ES-I3 (cell line): Measurements from ENCODE around the gene NUCKS1.

Source experiments
- H3K36me3 ChIP-seq: 2 replicates; pipeline ENCODE4 v1.6.1; 2013; ENCODE audit warnings: mild to moderate bottlenecking, low read length, control low read depth, moderate library complexity; ENCODE audit not compliant: insufficient read depth
- H3K4me1 ChIP-seq: 2 replicates; pipeline ENCODE4 v1.6.1; 2013; ENCODE audit warnings: mild to moderate bottlenecking, control low read depth, low read length; ENCODE audit not compliant: insufficient read depth
- H3K9ac ChIP-seq: 2 replicates; pipeline ENCODE4 v1.6.1; 2013; ENCODE audit warnings: low read depth, mild to moderate bottlenecking, low read length, moderate library complexity
- H3K9me3 ChIP-seq: 2 replicates; pipeline ENCODE4 v1.6.1; 2013; ENCODE audit warnings: mild to moderate bottlenecking, low read length, moderate library complexity; ENCODE audit not compliant: control insufficient read depth, insufficient read depth

Gene NUCKS1

GRCh38 chr1:205750138-205751035 lies at the start of gene NUCKS1:
Gene NUCKS1, minus strand, starts transcription at chr1:205750182. Its CDS starts 209 bp downstream, at chr1:205749973.
- Histone ChIP-seq H3K36me3 (no peaks in the 10 kb centered on the region), H3K9me3 (no peaks in the 10 kb centered on the region), H3K9ac (peak within 1 kb of the TSS; percentile 76), H3K4me1 (peaks cover 14% of the 10 kb centered on the region)

GRCh38 chr1:205798577-205798976 lies 48.6 kb upstream of the NUCKS1 start:
- peaks cover 13% of the 10 kb centered on the region; the same call in 1 of the 2 replicates for H3K36me3 ChIP-seq

GRCh38 chr1:205797168-205797567 lies 47.2 kb upstream of the NUCKS1 start:
- Histone ChIP-seq H3K9ac (no peak overlapping the region), H3K9me3 (no peaks in the 10 kb centered on the region), H3K36me3 (peaks cover 13% of the 10 kb centered on the region; the same call in 1 of the 2 replicates)

More at GRCh38 chr1:205798577-205798976, 48.6 kb upstream of the NUCKS1 start:
- no peak overlapping the region for H3K9ac ChIP-seq
- no peaks in the 10 kb centered on the region for H3K4me1 ChIP-seq
- H3K9me3 ChIP-seq = no peaks in the 10 kb centered on the region

GRCh38 chr1:205794011-205794730 lies 44.2 kb upstream of the NUCKS1 start:
- peaks cover 18% of the 10 kb centered on the region for H3K36me3 ChIP-seq
- H3K4me1 ChIP-seq = 0 out of 2 replicates have a peak, but pooled peaks cover 3% of the 10 kb centered on the region
- H3K9ac ChIP-seq = no peak overlapping the region
- no peaks in the 10 kb centered on the region for H3K9me3 ChIP-seq

More at GRCh38 chr1:205797168-205797567, 47.2 kb upstream of the NUCKS1 start:
- H3K4me1 ChIP-seq = 0 out of 2 replicates have a peak, but pooled peaks cover 3% of the 10 kb centered on the region

- Histone ChIP-seq H3K9ac (no peak overlapping the region), H3K9me3 (no peaks in the 10 kb centered on the region), H3K4me1 (0 out of 2 replicates have a peak, but pooled peaks cover 3% of the 10 kb centered on the region), H3K36me3 (peaks cover 15% of the 10 kb centered on the region)
These were observed 43.1 kb upstream of the NUCKS1 start for GRCh38 chr1:205792961-205793673.

- 0 out of 2 replicates have a peak, but pooled peaks cover 3% of the 10 kb centered on the region for H3K4me1 ChIP-seq
- H3K9me3 ChIP-seq = no peaks in the 10 kb centered on the region
- peaks cover 13% of the 10 kb centered on the region for H3K36me3 ChIP-seq
- H3K9ac ChIP-seq = no peak overlapping the region
These were observed 42.5 kb upstream of the NUCKS1 start for GRCh38 chr1:205792481-205792881.

- Histone ChIP-seq H3K9ac (no peak overlapping the region), H3K36me3 (peaks cover 6% of the 10 kb centered on the region), H3K9me3 (no peaks in the 10 kb centered on the region), H3K4me1 (0 out of 2 replicates have a peak, but pooled peaks cover 3% of the 10 kb centered on the region)
These were observed 41.7 kb upstream of the NUCKS1 start for GRCh38 chr1:205791568-205792180.

GRCh38 chr1:205787287-205787916 lies 37.4 kb upstream of the NUCKS1 start:
- Histone ChIP-seq H3K4me1 (no peaks in the 10 kb centered on the region), H3K36me3 (peaks cover 5% of the 10 kb centered on the region; the same call in 1 of the 2 replicates), H3K9ac (no peak overlapping the region), H3K9me3 (no peaks in the 10 kb centered on the region)

GRCh38 chr1:205786601-205787000 lies 36.6 kb upstream of the NUCKS1 start:
- Histone ChIP-seq H3K36me3 (peaks cover 5% of the 10 kb centered on the region; the same call in 1 of the 2 replicates), H3K9ac (no peak overlapping the region), H3K4me1 (no peaks in the 10 kb centered on the region), H3K9me3 (no peaks in the 10 kb centered on the region)

GRCh38 chr1:205785446-205785845 lies 35.5 kb upstream of the NUCKS1 start:
- no peaks in the 10 kb centered on the region for H3K36me3 ChIP-seq
- no peaks in the 10 kb centered on the region for H3K4me1 ChIP-seq
- no peak overlapping the region for H3K9ac ChIP-seq
- H3K9me3 ChIP-seq = no peaks in the 10 kb centered on the region

GRCh38 chr1:205783904-205784303 lies 33.9 kb upstream of the NUCKS1 start:
- H3K36me3 ChIP-seq = no peaks in the 10 kb centered on the region
- H3K4me1 ChIP-seq = no peaks in the 10 kb centered on the region
- H3K9me3 ChIP-seq = no peaks in the 10 kb centered on the region
- H3K9ac ChIP-seq = no peak overlapping the region

- H3K4me1 ChIP-seq = no peaks in the 10 kb centered on the region
- H3K36me3 ChIP-seq = no peaks in the 10 kb centered on the region
- H3K9me3 ChIP-seq = no peaks in the 10 kb centered on the region
- no peak overlapping the region for H3K9ac ChIP-seq
These were observed 33.4 kb upstream of the NUCKS1 start for GRCh38 chr1:205783433-205783795.

- H3K9ac ChIP-seq = no peak overlapping the region
- H3K9me3 ChIP-seq = no peaks in the 10 kb centered on the region
- no peaks in the 10 kb centered on the region for H3K4me1 ChIP-seq
- H3K36me3 ChIP-seq = no peaks in the 10 kb centered on the region
These were observed 32.8 kb upstream of the NUCKS1 start for GRCh38 chr1:205782627-205783432.
